Astrocyte of the cerebellum (primary cell): Measurements from ENCODE around the gene CTF1.

Experiments
- DNase-seq: peaks from one replicate; pipeline ENCODE4 v3.0.0-alpha.2; 2011; ENCODE audit warnings: low read depth
- H3K4me3 ChIP-seq: 2 replicates; pipeline ENCODE4 v1.5.1; 2011; ENCODE audit warnings: mild to moderate bottlenecking, low read depth, low read length, moderate library complexity
- CTCF ChIP-seq: IDR thresholded peaks from 2 replicates; pipeline ENCODE4 v1.5.1; 2012; ENCODE audit warnings: low read length, low read depth, moderate library complexity, mild to moderate bottlenecking; ENCODE audit errors: missing control alignments
- in situ Hi-C: cut with HindIII; loops from 2 replicates; pipeline ENCODE4 v1.10.0; 2017; ENCODE audit warnings: low sequenced_read_pairs

CTF1 gene

DNA sequence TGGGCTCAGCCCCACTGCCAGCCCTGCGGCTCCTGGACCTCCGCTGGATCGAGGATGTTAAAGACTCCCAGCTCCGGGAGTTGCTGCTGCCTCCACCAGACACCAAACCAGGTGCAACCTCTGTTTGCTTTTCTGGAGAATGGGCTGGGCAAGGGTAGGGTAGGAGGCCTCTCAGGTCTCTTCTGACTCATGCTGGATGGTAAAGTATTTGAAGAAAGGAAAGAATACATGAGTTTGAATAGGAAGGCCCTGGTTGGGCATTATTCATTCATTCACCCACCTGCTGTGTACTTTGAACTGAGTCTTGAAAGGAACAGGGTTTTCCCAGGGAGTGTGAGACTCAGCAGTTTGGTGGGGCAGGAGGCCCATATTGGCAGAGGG is 46.0 kb downstream of the CTF1 start:
- H3K4me3 ChIP-seq, result no peak overlapping the region
- TF ChIP-seq CTCF, result no peak
- in situ Hi-C loops, result loop anchor here (25.0 kb wide), 1 partner anchor 120 kb away; the partner anchor contains the start of genes ZNF646 and ZNF668
- no peak for DNase-seq

- in situ Hi-C loops, result loop anchor here (25.0 kb wide), 1 partner anchor 118 kb away; the partner anchor contains the start of genes ZNF646 and ZNF668
- no peak for TF ChIP-seq CTCF
- no peak for DNase-seq
- no peak overlapping the region for H3K4me3 ChIP-seq
These were observed 47.9 kb downstream of the CTF1 start for GRCh38 chr16:30944352-30944751.

- DNase-seq, result no peak
- no peak for TF ChIP-seq CTCF
- no peak overlapping the region for H3K4me3 ChIP-seq
- in situ Hi-C loops, result loop anchor here (25.0 kb wide), 1 partner anchor 115 kb away; the partner anchor contains the start of genes ZNF646 and ZNF668
These were observed 50.5 kb downstream of the CTF1 start for GRCh38 chr16:30946671-30947540.

DNA sequence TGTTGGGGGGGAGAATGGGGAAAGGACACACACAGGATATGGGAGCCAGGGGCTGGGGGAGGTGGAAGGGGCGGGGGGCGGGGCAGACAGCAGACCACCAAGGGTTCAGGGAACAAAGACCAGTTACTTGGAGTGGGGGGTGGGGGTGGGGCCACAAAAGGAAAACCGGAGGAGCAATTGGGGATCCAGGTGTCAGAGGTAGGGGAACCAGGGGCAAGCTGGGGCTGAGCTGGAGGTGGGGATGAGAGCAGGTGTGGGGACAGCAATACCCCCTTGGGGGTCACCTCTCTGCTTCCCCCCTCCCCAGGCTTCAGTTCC is 51.1 kb downstream of the CTF1 start:
- H3K4me3 ChIP-seq, result no peak overlapping the region
- in situ Hi-C loops, result loop anchor here (25.0 kb wide), 1 partner anchor 115 kb away; the partner anchor contains the start of genes ZNF646 and ZNF668
- TF ChIP-seq CTCF, result no peak
- no peak for DNase-seq

GRCh38 chr16:30947859-30948666 is 51.6 kb downstream of the CTF1 start:
- no peak for TF ChIP-seq CTCF
- DNase-seq, result peak; percentile 96
- H3K4me3 ChIP-seq, result peak overlapping the region; percentile 83
- in situ Hi-C loops, result loop anchor here (25.0 kb wide), 1 partner anchor 114 kb away; the partner anchor contains the start of genes ZNF646 and ZNF668
